Stimulated activated CD8-positive, alpha-beta memory T cell treated with anti-CD3 and anti-CD28 coated beads, Interleukin-7, amount 100 ng/mL, for 1 hour (primary cell): ENCODE data around the gene BBX.

Experiments
- DNase-seq, 2 donors: peaks; one replicate each; pipeline ENCODE4 v3.0.0-alpha.2; 2020; ENCODE audit warnings: low read depth in 2 of 2

The BBX gene

DNA sequence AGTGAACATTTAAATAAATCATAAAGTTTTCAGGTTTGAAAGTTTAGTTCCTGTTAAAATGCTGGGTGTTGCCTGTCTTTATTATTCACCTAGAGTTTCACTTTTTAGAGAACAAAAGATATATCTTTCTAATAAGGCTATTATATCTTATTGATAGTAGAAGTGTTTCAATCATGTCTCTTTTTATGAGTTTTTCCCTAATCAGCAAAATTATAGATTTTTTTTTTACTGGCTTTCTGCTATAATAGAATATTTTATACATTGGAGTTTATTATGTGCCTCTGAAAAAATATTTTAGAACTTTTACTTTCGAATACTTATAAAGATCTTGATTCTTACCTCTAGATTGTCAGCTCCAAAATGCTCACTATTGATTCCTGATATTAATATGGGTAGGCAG, 131.5 kb downstream of the BBX start:
- DNase-seq = no peak

DNA sequence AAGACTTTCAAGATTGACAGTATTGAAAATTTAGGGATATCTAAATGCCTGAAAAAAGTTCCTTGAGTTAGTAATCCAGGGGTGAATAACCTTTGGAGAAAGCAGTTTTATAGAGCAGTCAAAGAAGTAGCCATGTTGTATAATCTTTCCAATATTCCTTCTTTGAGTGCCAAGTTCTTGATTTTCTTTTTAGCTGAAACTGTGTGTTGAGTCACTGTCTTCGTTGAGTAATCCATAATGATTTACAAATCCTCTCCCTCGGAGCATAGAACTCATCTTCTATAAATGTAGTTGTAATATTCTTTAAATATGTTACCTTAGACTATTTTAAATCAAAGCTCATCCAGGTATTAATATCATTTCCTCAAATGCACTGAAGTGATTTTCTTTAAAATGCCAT, 135.2 kb downstream of the BBX start:
- DNase-seq = no peak

DNA sequence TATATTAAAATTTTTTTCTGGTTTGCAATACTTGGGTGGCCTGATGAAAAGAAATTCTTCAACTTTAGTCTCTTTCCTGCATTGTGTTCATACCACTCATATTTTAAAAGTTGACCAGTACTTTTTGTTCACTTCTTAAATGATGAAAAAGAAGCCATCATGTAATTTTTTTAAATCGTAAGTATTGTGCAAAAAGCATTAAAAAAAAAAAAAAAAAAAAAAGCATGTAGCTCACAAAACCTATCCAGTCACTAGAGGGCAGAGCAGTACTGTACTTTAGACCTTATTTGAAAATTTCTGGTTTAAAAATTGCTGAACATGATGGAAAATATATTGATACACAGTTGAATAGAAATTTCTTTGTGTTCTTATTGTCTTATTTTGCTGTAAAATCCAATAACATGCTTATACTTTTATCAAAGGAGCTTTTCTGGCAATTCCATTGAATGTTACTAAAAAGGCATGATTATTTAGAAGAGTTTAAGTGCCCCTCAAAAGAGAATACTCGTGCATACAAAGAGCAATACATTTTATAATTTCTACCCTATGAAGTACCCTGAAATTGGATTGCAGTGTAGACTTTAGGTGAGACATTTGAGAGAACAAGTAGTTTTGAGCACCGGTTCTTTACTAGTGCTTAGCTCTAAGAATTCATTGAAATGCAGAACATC, 137.7 kb downstream of the BBX start:
- DNase-seq = no peak

DNA sequence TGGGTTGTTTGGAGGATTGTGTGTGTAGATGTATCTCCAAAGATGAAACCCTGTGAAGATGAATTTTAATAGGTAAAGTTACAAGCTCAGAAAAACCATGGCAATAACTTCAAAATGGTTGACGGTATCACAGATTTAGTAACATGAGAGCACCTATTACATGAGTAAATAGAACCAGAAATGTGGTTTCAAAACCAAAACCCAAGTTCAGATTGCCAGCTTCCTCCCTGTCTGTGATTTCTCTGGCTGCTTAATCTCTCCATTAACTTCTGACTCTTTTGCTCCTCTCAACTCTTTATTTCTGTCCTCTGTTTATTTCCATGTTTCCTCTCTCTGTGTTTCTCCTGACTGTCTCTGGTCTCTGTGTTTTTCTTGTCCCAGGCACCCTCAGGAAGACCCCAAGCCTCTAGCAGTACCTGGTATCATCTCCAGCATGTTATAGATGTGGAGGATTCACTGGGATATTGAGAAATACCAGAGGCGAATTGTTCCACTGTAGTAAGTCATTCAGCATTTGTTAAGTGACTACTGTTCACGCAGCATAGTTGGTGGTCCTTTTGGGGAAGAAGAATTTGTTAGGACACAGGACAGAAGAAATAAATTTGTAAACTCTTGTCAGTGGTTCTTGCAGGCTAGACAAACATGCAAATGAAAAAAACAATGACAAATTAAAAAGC, 138.8 kb downstream of the BBX start:
- no peak for DNase-seq

DNA sequence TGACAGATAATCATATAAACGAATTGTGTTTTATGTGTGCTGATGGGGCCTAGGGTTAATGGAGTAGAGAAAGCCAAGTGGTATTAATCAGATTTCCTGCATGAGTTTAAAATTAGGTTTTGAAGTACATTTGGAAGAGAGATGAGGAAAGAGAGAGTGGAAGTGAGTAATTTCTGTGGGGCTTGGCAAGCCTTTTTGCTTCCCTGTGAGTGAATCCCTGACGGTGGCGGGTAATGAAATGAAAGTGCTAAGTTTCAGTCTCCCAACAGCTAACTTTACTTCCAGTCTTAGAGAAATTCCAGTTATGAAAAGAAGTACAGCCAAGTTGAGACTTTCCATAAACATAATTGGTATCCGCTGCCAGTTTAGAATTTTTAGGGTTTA, 139.4 kb downstream of the BBX start:
- no peak for DNase-seq

DNA sequence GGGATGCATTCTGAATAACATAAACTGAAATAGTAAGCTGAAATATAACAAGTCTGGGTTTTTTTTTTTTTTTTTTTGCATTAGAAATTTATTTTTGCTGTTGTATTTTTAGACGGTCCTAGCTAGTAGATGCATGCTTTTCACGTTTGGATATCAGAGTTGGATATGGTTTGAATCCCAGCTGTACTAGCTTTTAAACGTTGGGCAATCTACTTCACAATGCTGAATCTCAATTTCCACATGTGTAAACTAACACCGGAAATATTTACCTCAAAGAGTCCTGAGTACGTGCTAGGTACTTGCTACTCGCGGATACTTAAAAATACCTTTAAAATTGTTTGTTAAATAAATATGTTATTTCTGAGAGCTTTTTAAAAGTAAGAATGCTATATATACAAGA, 139.8 kb downstream of the BBX start:
- DNase-seq = no peak

DNA sequence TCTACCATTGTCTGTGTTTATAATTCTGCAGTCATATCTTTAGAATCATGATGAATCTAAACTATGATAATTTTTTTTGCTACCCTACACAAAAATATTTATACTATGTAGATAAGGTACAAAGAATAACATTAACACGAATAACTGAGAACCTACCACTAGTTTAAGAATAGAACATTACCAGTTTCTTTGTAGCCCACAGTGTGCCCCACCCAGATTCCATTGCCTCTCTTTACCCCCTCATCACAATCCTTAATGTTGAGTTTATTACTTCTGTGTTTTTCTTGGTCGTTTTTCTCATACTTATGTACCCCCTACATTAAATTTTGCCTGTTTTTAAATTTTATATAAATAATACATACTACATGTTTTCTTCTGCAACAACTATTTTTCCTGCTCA, 140.5 kb downstream of the BBX start:
- DNase-seq = no peak

DNA sequence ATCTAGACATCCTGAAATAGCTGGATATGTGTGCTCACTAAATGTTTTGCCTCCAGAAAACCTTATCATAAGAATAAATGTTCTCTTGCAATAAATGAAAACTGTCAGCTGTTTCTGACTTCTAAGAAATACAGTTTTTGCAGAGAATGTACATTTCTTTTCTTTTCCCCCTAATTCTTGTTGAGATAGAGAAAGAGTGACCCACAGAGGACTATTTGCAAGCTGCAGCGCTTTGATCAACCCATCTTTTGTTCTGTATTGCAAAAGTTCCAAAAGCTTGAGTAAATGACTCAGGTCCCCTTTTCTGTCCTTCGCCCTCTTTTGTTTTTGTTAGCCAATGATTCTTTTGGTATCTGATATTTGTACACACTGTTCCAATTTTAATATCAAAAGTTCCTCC, 141.9 kb downstream of the BBX start:
- DNase-seq = no peak

DNA sequence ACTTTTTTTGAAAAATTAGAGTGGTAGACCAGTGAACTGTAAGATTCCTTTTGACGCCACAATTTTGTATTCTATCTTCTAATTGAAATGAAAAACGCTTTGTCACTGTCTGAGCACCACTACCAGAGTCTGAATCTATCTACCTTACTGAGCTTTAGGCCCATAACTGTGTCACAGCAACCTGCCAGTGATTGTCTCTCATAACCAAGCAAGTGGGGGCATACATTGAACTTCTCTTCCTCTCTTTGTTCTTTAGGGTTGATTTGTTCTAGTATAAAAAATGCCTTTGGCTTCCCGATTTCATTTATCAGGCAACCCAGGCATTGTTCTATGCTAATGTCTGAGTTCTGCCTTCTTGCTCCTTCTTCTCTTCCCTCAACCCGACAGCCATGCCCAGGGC, 142.6 kb downstream of the BBX start:
- no peak for DNase-seq

DNA sequence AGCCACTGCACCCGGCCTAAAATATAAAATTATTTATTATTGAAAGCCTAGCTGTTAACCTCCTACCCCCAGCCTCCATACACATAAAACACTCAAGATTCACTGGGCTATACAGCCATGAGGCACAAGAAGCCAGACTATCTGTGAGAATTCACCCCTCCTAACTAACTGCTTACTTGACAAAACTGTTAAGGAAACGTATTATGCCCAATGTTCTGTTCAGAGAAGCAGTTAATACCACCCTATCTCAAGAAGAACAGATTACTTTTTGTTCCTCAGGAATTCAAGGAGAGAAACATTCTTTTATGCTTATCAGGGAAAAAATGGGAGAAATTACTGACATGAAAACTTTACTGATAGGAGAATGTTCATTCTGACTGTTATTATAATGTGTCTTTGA, 144.1 kb downstream of the BBX start:
- no peak for DNase-seq

DNA sequence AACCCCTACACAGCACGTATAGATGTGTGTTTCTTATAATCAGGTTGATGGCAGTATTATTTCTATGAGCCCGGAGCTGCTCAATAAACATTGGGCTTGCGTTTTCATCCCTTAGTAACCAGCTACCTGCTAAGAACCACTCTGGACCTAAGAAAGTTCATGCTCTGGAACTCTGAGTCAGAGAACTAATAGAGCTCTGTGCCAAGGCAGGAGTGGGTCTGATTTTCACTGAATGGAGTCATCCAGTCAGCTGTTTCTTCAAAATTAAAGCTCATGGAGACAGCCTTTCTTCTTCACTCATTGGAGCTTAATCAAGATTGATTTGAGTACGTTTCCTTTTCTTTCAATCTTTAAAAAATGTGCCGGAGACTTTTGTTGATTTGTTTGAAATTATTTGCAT, 145.7 kb downstream of the BBX start:
- DNase-seq = no peak

DNA sequence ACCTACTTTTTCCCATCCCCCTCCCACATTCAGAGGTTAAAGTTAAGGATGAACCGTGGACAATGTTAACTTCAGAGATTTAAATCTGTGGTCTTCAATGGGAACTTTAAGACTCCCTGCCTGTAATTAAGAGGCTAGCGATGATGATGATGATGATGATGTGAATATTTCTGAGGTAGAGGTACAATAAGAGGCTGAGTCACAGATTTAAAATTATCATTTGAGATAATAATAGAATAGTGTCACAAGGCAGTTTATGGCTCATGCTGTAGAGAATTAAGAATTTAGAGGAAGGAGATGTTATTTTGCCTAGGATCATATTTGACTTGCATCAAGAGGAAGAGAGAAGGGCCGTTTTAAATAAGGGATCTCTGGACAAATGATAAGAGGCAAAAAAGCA, 146.2 kb downstream of the BBX start:
- DNase-seq = no peak

DNA sequence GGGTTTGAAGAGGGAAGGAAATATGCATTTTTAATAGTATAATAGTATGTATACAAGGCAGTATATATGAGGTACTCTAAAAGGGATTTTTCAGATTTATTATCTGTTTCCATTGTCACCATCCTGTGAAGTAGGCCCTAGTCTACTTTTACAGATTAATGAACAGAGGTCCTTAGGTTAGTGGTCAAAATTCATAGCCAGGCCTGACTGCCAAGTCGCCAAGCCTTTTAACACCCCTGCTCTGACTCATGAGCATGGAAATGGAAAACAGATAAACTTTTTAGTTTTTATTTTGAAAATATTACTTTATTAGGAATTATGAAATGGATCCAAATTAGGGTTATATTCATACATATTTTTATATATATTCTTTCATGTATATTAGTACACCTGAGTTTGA, 146.9 kb downstream of the BBX start:
- no peak for DNase-seq

DNA sequence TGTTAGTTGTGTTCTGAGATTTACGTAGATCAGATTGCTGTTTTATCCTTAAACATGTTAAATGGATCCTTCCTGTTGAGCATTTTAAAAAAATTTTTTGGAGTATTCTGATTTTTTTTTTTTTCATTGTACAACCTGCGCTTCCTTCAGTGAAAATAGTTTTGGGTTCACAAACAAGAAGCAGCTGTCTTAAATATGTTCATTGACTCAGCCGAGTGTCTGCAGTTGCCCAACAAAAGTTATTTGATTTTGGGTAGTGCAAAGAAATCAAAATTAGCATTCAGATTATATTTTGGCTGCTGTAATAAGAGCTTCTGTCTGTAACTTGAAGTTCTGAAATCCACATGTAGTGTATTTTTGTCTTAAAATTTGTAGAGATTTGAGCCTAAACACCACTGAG, 148.2 kb downstream of the BBX start:
- no peak for DNase-seq

DNA sequence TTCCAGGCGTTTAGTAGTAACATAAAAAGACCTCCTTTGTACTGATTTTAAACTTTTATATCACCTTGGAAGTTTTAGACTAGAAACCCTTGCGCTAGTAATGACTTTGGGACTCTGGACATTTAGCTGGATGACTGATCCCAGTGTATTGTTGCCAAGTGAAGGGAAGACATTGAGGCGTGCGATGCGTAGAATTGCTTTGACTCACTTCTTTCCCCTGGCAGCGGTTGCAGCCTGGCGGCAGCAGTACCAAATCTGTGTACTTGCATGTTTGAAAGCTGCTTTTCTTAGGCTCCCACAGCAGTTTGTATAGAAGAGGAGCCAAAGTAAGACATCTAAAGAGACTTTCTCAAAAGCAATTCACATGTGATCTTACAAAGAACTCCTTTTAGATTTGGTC, 151.6 kb downstream of the BBX start:
- no peak for DNase-seq

DNA sequence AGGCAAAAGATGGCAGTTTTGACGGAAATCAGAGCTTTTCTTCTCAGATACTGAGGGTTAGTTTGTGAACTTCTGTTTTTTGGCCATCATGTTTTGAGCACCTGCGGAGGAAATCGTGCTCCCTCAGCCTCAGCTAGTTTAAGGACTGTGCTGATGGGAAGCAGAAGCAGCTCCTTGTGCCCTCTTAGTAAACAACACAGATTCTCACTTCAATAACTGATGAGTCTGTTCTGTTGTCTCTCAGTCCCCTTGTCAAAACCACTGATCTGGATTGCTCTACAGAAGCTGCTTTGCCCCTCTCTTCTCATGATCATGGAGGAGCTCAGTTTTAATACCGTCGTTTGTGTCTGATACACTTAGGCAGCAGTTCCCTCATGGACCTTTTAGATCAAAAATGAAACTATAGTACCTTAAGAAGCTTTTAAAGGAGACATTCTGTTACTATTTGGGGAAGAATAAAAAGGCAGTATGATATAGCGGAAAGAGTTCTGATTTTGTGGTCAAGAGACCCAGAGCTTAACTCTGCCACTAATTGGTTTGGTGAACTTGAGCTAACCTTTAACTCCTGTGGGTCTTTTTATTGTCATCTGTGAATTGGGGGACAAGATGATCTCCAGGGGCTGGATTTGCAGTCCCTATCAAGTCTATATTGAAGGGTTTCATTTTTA, 152.6 kb downstream of the BBX start:
- DNase-seq = no peak

DNA sequence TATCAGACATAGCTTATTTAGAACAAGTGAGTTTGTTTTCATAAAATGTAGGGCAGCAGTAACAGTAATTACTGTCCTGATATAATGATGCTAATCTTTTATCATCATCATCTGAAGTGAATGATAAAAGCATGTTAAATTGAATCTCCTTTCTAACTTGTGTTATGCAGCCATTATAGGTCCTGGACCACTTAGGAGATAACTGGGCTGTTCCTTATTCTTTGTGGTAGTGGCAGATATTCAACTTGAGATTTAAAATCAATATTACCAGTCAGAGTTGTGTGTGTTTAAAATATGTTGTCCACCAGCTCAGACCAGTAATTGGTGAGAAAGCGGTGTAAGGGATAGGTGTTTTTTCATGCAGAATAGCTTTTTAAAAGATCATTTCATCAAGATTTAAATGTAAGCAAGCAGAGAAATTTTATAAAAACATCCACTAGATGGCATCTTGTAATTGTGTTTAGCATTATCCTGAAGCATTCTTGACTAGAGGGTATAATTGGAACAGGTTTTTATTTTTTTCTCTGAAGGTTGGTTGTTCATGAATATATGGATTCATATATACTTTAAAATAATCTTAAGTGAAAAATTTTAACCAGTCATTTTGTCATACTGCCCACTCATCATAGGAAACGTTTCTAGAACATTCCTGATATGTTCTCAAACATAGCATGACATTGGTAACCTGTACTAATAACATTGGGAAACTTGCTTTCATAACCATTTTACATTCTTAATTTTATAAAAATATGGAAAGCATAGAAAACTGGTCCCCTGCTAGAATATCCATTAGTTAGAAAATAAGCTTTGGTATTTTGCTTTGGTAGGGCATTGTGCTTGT, 153.9 kb downstream of the BBX start:
- DNase-seq = no peak

DNA sequence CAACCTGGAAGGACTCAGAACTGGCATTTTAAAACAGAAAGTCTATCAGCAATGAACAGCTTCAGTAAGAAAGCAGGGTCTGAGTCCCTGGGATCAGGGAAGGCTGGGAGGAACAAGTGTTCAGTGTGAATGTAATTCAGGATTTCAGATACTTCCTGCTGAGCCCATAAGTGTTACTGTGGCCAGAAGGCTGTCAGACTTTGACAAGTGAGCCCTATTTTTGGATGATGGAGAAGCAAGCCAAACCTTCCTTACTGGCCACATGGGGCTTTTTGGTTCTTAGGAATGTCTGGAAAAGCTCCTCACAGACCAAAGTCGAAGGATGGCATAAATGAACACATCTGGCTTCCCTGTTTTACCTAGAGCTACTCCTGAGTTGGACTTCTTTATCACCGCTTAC, 157.2 kb downstream of the BBX start:
- no peak for DNase-seq

DNA sequence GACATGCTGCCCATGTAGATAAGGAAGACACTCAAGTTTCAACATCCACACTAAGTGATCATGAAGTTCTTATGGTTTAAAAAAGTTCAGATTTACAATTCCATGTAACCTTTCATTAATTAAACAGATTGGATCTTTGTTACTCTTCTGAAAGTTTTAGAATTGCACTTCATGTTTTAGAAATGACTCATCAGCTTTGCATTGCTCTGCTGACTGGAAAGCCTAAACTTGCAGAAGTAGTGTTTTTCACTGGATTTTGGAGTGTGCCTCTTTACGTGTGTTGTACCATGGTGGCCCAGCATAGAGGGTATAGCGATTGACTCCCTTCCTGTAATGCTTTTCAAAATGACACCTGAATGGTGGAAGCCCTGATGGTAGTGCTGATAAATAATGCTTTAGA, 157.9 kb downstream of the BBX start:
- no peak for DNase-seq

DNA sequence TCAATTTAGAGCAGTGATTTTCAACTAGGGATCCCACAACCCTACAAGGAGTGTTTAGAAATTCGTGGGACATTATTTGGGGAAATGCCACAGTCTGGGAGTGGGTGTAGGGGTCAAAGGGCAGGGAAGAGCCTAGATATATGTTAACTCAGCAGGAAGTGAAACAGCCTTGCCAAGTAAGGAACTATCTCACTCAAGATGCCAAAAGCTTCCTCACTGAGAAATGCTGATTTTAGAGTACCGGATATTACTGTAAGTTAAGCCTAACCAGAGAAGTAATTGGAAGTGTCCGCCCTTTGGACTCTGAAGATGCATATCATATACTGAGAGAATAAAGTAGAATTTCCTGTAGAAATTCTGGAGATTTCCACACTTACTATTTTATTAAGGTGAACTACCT, 158.6 kb downstream of the BBX start:
- no peak for DNase-seq

DNA sequence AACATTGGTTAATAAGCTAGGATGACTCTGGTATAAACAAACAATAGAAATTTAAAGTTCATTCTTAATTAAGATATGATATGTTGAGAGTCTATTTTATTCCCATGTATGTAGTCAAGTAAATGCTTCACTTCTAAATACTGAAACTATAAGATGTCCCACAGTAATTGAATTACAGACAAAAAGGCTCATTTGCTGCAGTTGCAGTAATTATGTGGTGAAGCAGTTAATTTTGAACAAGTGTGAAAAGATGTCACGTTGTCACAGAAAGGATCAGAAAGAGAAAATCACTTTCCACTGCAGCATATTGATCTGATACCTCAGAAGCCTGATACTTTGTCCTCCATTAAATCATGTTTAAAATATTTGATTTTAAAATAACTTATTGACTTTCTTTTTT, 159.8 kb downstream of the BBX start:
- DNase-seq = no peak

DNA sequence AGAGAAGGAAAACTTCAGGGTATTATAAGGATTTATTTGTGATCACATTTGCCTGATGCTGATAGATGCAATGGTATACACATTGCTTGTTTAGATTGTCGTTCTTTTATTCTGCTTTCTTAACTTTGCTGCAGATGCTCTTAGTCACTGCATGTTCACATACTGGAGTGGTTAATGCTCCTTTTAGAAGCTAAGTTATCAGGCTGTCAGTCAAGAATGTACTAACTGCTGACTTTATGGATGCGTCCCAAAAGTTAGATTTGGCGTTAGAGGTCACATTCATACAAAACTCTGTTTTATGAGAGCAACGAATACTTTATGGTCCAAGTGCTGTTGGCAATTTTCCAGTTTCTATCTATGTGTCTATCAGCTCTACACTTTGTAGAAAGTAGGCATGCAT, 160.7 kb downstream of the BBX start:
- DNase-seq = no peak
